Measurements from ENCODE around the gene ARMC2.
"Not testable (repeated sequence)": the region's sequence is repeated elsewhere in the genome, so short reads cannot be mapped to it uniquely, and the experiment has no call there.

Gene ARMC2

GRCh38 chr6:108957221-108957620, 109.0 kb downstream of the ARMC2 start:
- DNase-seq: no peak

- DNase-seq: no peak
Measured at GRCh38 chr6:108958900-108959770, 110.9 kb downstream of the ARMC2 start.

DNA sequence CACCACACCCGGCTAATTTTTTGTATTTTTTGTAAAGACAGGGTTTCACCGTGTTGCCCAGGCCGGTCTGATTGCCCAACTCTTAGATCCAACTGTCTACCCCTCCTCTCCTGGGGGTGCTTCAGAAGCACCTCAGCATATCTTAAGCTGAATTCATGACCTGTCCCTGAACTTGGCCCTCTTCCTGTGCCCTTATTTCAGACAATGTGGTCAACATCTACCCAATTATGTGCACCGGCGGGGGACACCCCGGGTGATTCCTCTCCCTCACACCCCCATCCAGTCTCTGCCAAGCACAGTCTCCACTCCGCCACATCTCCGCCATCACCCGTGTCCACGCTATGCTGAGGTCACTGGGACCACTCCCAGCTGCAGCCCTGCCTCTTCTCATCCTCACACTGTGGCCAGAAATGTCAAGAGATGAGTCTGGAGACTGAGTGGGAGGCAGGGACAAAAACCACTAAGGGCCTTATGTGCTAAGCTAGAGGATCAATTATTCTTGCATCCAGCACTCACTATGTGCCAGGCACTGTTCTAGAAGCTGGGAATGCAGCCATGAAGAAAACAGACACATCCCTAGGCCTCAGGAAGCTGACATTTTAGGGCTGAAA, 111.9 kb downstream of the ARMC2 start:
- DNase-seq: no peak

DNA sequence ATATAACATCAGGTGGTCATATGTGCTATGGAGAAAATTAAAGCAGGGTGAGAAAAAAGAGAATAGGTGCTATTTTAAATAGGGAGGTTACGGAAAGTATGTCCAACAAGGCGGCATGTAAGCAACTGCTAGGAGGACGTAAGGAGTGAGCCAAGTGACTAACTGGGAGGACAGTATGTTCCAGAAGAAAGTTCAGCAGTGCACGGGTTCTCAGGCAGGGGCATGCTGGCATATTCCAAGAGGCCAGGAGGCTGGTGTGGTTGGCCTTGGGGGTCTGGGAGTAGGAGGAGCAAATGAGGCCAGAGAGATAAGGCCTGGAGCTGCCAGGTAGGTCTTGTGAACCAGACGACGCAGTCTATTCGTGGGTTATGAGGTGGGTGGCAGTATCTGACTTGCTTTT, 112.4 kb downstream of the ARMC2 start:
- no peak for DNase-seq

GRCh38 chr6:108961077-108961476, 112.9 kb downstream of the ARMC2 start:
- DNase-seq: no peak

DNA sequence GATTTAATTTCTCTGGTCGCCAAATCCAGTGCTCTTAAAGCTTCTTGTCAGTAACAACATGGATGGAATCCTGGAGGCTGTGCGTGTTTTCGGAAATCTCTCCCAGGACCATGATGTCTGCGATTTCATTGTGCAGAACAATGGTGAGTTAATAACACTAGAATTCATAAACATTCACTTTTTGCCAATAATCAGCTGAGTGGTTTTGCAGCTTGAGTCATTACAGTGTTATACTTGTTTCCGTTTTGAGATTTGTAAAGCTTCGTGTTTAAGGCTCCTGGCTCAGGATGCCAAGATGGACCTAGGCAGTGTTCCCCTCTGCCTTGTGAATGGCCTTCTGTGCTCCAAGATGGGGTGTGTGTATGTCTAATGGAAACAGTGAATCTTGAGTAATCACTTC, 113.8 kb downstream of the ARMC2 start:
- no peak for DNase-seq

DNA sequence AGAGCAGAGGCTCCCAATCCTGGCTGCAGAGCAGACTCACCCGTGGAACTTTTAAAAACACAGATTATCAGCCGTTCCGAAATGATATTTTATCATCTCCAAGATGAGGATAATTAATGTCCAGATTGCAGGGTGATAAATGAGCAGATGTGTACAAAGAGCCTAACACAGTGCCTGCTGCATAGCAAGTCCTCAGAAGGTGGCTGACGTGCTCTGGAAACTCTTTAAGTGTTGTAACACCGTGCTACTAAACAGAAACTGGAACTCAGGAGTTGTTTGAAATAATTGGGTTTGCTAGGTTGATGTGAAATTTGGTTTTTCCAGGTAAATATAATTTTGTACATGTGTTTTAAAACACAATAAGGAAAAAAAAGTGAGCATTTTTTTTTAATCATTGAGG, 118.0 kb downstream of the ARMC2 start:
- no peak for DNase-seq

GRCh38 chr6:108966855-108967755, 118.9 kb downstream of the ARMC2 start:
- DNase-seq: no peak

- DNase-seq: no peak
Measured at GRCh38 chr6:108968325-108969316, 120.4 kb downstream of the ARMC2 start.

- DNase-seq: no peak
Measured at GRCh38 chr6:108969776-108970175, 121.6 kb downstream of the ARMC2 start.

- DNase-seq: no peak
Measured at GRCh38 chr6:108974201-108974600, 126.0 kb downstream of the ARMC2 start.

- not testable (repeated sequence) for DNase-seq
Measured at GRCh38 chr6:108978638-108979037, 130.4 kb downstream of the ARMC2 start.

GRCh38 chr6:108982154-108983113, 134.2 kb downstream of the ARMC2 start:
- no peak for DNase-seq

GRCh38 chr6:108983151-108983550, 134.9 kb downstream of the ARMC2 start:
- DNase-seq: no peak

DNA sequence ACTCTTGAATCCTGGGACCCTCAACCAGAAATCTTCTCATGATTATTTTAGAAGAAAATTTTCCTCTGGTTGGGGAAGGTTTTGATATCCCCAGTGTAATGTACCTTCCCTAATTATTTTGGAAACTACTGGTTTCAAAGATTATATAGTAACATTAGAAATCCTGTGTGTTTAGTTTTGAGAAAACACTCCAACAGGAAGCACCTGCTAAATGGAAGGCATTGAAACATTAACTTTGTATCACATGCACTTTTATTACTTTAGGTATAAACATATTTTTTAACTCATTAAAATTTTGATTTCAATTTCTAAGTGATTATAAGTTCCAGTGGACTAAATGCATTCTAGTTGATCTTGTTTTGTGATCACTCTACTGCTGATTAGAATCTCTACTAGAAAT, 137.1 kb downstream of the ARMC2 start:
- DNase-seq: no peak

- DNase-seq: no peak
Measured at GRCh38 chr6:108987156-108987555, 138.9 kb downstream of the ARMC2 start.

DNA sequence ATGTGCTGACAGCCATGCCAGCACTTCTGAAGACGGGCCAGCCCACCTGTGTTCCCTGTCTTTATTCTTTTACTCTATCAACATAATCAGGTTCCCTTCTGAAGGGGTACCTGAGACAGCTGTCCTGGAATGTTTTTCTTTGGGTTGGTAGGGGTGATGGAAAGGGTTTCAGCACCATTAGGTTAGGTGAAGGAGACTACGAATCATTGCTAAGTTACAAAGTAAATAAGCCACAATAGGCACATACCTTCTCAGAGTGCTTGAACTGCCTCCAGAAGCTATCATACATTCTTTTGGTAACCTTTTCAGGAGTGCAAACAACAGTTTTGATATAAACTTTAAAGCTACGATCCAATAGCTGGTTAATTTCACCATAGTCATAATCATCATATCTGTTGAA, 140.1 kb downstream of the ARMC2 start:
- DNase-seq: no peak

DNA sequence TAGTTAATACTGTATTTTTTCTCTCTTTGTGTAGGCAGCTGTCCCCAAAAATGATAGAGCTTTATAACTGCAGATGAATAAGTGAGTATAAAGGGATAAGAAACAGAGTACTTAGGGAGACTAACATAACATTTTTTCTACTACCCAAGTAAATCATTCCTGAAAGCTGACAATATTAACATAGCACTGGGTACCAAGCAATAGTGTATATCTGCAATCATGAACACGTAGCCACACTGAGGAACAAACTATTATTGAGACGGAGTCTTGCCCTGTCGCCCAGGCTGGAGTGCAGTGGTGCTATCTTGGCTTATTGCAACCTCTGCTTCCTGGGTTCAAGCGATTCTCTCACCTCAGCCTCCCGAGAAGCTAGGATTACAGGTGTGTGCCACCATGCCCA, 140.5 kb downstream of the ARMC2 start:
- no peak for DNase-seq

- DNase-seq: no peak
Measured at GRCh38 chr6:108989700-108990099, 141.5 kb downstream of the ARMC2 start.

GRCh38 chr6:108993876-108994275, 145.7 kb downstream of the ARMC2 start:
- DNase-seq: no peak

DNA sequence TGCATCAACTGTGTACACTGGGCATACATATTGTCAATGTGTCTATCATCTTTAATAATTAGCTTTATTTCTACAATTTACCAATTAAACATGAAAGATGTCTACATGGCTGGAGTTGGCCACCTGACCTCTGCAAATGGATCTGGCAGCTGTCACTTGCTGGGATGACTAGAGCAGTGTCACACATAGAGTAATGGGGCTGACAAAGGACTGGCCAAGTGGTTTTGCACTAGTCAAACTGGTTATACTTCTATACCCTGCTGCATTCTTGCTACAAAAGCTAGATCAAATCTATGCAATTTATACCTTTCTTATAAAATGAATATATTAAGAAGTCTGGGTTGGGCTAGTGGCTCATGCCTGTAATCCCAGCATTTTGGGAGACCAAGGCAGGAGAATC, 147.1 kb downstream of the ARMC2 start:
- DNase-seq: no peak

Data from NCI-H1092 treated with DMSO at 0.1 percent for 48 hours (cell line).